Hepatocyte (in vitro differentiated cells): Measurements from ENCODE around the gene PHKG2.

Experiments
- CTCF ChIP-seq: fragments of 200-600 bp; sonication (generic); IDR thresholded peaks from 2 replicates; pipeline ENCODE4 v1.5.1; 2016; ENCODE audit warnings: antibody characterized with exemption, mild to moderate bottlenecking; ENCODE audit not compliant: poor library complexity
- EZH2 ChIP-seq: fragments of 200-600 bp; sonication (generic); IDR thresholded peaks from 2 replicates; pipeline ENCODE4 v1.6.1; 2016; ENCODE audit warnings: antibody characterized with exemption, mild to moderate bottlenecking, borderline replicate concordance

DNA sequence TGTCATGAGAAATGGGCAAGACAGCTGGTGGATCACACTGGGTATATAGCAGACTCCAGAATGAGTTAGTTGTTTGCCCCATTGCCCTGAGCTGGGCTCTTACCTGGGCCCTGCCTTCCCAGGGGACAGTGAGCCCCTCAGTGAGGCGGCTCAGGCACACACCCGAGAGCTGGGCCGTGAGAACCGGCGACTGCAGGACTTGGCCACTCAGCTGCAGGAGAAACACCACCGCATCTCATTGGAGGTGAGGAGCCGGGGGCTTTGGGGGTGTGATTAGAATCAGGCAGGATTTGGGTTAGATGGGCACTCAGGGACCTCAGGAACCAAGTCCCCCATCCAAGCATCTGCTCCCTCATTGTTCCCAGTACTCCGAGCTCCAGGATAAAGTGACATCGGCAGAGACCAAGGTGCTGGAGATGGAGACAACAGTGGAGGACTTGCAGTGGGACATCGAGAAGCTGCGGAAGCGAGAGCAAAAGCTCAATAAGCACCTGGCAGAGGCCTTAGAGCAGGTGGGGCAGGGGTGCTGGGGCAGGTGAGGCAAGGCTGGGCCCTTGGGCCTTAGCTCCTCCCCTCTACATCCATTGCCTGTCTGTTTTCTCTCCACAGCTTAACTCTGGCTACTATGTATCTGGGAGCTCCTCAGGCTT lies 16.7 kb downstream of the PHKG2 start:
- TF ChIP-seq CTCF (no peak), EZH2 (no peak)
